ENCODE data around the gene MIS18BP1.
"Not testable (repeated sequence)": the region's sequence is repeated elsewhere in the genome, so short reads cannot be mapped to it uniquely, and the experiment has no call there.

Gene MIS18BP1

DNA sequence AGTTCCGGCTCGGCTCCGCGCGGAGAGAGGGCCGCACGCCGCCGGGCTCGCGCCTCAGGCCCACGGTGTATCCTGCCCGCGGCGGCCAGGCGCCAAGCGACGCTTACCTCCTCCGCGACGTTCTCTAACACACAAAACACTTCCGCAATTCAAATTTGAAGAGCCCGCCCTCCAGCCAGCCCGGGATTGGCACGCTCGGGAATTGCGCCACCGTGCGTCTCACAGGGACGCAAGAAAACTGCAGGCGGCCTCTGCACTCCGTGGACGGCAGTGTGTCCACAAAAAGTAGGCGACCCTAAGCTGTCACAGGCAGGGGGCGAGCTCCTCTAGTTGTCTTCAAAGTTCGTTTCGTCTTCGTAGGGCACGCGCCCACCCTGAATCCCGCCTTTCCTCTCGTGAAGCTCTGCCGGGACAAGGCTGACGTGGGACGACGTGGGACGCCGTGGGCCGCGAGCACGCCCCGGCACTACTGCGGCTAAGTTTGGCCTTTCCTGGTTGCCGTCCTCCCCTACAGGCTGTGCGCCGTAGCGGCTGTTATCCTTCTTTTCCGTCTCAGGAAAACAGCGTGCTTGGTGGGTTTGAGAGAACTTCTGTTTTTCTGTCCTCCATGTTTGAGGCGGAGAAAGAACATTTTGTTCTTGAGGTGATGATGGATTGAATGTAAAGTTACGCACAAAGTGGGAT is at the start of gene MIS18BP1:
MIS18BP1 (minus strand) TSS at position 133 of the 684 bp plus-strand sequence. CDS start 5,916 bp downstream, outside the sequence.
- in situ Hi-C loops (cut with HindIII; ENCODE audit: low pct_ligation_motif_present, low sequenced_read_pairs): no loop called here
- peak; percentile 96 for DNase-seq
- Histone ChIP-seq H3K36me3 (replicated peaks) (no peaks in the 10 kb centered on the region), H3K27me3 (replicated peaks) (no peaks in the 10 kb centered on the region), H3K27ac (peak within 1 kb of the TSS; percentile 87), H3K4me3 (ENCODE audit: low read depth, low read length) (peak within 1 kb of the TSS; percentile 84)
- TF ChIP-seq, protein P1, sequence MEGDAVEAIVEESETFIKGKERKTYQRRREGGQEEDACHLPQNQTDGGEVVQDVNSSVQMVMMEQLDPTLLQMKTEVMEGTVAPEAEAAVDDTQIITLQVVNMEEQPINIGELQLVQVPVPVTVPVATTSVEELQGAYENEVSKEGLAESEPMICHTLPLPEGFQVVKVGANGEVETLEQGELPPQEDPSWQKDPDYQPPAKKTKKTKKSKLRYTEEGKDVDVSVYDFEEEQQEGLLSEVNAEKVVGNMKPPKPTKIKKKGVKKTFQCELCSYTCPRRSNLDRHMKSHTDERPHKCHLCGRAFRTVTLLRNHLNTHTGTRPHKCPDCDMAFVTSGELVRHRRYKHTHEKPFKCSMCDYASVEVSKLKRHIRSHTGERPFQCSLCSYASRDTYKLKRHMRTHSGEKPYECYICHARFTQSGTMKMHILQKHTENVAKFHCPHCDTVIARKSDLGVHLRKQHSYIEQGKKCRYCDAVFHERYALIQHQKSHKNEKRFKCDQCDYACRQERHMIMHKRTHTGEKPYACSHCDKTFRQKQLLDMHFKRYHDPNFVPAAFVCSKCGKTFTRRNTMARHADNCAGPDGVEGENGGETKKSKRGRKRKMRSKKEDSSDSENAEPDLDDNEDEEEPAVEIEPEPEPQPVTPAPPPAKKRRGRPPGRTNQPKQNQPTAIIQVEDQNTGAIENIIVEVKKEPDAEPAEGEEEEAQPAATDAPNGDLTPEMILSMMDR (IDR thresholded peaks at IDR 0.05; ENCODE audit: low read depth, low read length, missing control alignments): peak; percentile 73

DNA sequence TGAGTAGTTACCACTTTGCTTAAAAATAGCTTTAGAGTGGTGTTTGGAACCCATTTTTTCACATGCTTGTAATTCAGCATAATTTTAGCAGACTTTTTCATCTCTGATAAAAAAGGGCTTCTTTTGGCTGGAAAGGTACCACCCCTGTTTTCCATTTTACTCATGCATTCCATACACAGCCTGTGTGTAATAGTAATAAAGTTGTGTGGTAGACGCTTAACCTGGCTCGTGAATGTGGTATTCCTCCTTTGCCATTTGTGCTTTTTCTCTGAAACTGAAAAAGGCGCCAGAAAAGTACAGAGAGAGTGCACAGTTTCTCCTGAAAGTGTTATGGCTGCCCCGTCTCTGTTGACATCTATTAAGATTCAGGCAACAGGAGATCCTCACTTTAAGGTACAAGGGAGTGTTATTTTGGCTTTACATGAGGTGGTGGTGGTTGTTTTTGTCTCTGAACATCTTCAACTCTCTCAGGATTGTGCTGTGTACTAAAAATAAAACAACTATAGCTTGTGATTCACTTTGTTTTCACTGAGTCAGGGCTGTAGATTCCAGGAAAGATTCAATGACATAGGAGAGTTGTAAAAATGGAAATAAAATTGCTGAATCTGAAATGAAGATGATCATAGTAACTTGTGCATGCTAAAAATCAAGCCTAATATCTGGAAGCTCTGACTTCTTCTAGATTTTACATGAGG is 45.6 kb upstream of the MIS18BP1 start:
- Histone ChIP-seq H3K36me3 (replicated peaks) (no peaks in the 10 kb centered on the region), H3K27me3 (replicated peaks) (no peaks in the 10 kb centered on the region), H3K27ac (no peak overlapping the region), H3K4me3 (ENCODE audit: low read depth, low read length) (no peak overlapping the region)
- DNase-seq: no peak
- TF ChIP-seq, protein P1 (IDR thresholded peaks at IDR 0.05; ENCODE audit: low read depth, low read length, missing control alignments): no peak
- in situ Hi-C loops (cut with HindIII; ENCODE audit: low pct_ligation_motif_present, low sequenced_read_pairs): no loop called here

DNA sequence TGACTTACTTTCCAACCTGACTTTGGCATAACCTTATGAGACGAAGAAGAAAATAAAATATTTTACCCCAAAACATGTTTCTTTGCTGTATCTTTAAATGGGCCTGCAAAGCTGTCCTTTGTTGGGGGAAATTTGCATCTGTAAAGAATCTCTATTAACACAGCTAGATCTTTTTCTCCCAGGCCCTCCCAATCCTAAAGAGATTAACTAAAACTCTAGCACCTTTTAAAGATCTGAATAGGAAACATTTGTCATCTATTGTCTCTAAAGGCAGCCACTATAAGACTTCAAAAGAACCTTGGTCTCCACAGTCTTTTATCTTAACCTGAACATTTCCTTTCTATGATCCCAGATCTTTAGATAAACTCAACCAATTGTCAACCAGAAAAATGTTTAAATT is 41.8 kb upstream of the MIS18BP1 start:
- H3K27ac ChIP-seq; H3K4me3 ChIP-seq (ENCODE audit: low read depth, low read length); H3K36me3 ChIP-seq (replicated peaks); H3K27me3 ChIP-seq (replicated peaks); DNase-seq; in situ Hi-C loops (cut with HindIII; ENCODE audit: low pct_ligation_motif_present, low sequenced_read_pairs): not testable (repeated sequence)

DNA sequence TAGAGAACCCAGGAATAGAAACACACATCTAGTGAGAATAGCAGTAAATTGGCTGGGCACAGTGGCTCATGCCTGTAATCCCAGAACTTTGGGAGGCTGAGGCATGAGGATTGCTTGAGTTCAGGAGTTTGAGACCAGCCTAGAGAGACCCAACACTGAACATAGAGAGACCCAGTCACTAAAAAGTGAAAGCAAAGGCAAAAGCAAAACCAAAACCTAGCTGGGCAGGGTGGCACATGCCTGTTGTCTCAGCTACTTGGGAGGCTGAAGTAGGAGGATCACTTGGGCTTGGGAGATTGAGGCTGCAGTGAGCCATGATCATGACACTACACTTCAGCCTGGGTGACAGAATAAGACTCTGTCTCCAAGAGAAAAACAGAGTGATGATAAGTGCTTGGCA is 37.5 kb upstream of the MIS18BP1 start:
- no peaks in the 10 kb centered on the region for H3K27me3 ChIP-seq (replicated peaks)
- H3K4me3 ChIP-seq (ENCODE audit: low read depth, low read length): no peak overlapping the region
- in situ Hi-C loops (cut with HindIII; ENCODE audit: low pct_ligation_motif_present, low sequenced_read_pairs): no loop called here
- TF ChIP-seq, protein P1 (IDR thresholded peaks at IDR 0.05; ENCODE audit: low read depth, low read length, missing control alignments): no peak
- no peak overlapping the region for H3K27ac ChIP-seq
- H3K36me3 ChIP-seq (replicated peaks): no peaks in the 10 kb centered on the region
- DNase-seq: no peak

DNA sequence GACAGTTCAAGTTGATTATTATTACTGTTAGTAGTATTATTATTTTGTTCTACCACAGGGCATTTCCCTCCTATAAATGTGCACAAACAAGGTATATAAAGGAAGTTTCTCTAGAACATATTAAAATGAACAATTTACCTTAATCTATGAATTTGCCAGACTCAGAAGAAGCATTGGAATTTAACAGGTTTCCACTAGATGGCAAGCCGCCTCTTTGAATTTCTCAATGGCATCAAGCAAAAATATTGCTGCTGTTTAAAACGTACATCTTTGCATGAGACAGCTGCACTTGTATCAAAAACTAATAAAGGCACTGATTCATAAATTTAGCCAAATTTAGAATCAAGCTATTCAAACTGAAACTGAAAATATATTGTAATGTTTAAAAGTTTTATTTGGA is 34.6 kb upstream of the MIS18BP1 start:
- H3K4me3 ChIP-seq (ENCODE audit: low read depth, low read length): no peak overlapping the region
- no peak overlapping the region for H3K27ac ChIP-seq
- in situ Hi-C loops (cut with HindIII; ENCODE audit: low pct_ligation_motif_present, low sequenced_read_pairs): no loop called here
- no peaks in the 10 kb centered on the region for H3K27me3 ChIP-seq (replicated peaks)
- TF ChIP-seq, protein P1 (IDR thresholded peaks at IDR 0.05; ENCODE audit: low read depth, low read length, missing control alignments): no peak
- H3K36me3 ChIP-seq (replicated peaks): no peaks in the 10 kb centered on the region
- DNase-seq: no peak

DNA sequence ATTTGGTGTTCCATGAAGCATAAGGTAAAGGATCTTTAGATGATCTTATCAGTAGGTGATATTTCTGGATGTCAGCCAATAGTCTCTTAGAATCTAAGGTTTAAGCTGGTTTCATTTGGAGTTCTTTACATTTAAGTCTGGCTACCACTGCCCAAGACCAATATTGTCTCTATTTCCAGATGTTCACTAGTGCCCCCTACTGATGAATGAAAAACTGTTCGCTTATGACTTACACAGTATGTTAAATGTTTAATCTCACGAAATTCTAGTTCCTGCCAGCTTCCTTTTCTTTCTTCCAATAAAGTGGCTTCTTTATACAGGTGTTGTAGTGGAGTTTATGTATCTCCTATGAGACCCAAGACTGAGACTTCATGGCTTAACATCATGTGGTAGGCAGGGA is 31.8 kb upstream of the MIS18BP1 start:
- in situ Hi-C loops (cut with HindIII; ENCODE audit: low pct_ligation_motif_present, low sequenced_read_pairs): no loop called here
- H3K36me3 ChIP-seq (replicated peaks): no peaks in the 10 kb centered on the region
- H3K4me3 ChIP-seq (ENCODE audit: low read depth, low read length): no peak overlapping the region
- no peaks in the 10 kb centered on the region for H3K27me3 ChIP-seq (replicated peaks)
- DNase-seq: no peak
- no peak overlapping the region for H3K27ac ChIP-seq
- TF ChIP-seq, protein P1 (IDR thresholded peaks at IDR 0.05; ENCODE audit: low read depth, low read length, missing control alignments): no peak

DNA sequence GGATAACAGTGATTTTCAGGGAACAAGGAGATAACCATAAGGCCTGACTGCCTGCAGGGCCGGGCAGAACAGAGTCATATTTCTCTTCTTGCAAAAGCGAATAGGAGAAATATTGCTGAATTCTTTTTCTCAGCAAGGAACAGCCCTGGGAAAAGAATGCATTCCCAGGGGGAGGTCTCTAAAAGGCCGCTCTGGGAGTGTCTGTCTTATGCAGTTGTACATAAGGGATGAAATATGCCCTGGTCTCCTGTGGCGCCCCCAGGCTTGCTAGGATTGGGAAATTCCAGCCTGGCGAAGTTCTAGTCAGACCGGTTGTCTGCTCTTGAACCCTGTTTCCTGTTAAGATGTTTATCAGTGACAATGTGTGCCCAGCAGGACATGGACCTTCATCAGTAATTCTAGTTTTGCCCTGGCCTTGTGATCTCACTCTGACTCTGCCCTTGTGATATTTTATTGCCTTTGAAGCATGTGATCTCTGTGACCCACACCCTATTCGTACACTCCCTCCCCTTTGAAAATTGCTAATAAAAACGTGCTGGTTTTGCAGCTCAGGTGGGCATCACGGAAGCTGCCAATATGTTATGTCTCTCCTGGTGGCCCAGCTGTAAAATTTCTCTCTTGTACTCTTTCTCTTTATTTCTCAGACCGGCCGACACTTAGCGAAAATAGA is 28.9 kb upstream of the MIS18BP1 start:
- H3K4me3 ChIP-seq (ENCODE audit: low read depth, low read length); H3K27ac ChIP-seq; in situ Hi-C loops (cut with HindIII; ENCODE audit: low pct_ligation_motif_present, low sequenced_read_pairs); H3K36me3 ChIP-seq (replicated peaks); H3K27me3 ChIP-seq (replicated peaks): not testable (repeated sequence)
- peak; percentile 3 for DNase-seq

Data from brain microvascular endothelial cell (primary cell).